SK-N-SH treated with all-trans-retinoic acid at 6 μM for 48 hours (cell line): ENCODE data around the gene KCNIP4.

Source experiments
- BACH2 ChIP-seq: fragments of 250-450 bp; sonication (Bioruptor Pico); IDR thresholded peaks from 2 replicates; pipeline ENCODE4 v1.9.0; 2021; ENCODE audit warnings: mild to moderate bottlenecking, borderline replicate concordance
- CSDC2 ChIP-seq: fragments of 250-450 bp; sonication (Bioruptor Pico); IDR thresholded peaks from 2 replicates; pipeline ENCODE4 v1.5.0; 2020; ENCODE audit warnings: mild to moderate bottlenecking, moderate library complexity
- TOX ChIP-seq: fragments of 250-450 bp; sonication (Bioruptor Pico); IDR thresholded peaks from 2 replicates; pipeline ENCODE4 v1.8.0; 2021; ENCODE audit warnings: mild to moderate bottlenecking, moderate library complexity, borderline replicate concordance
- ZC3H10 ChIP-seq: fragments of 250-450 bp; sonication (Bioruptor Pico); IDR thresholded peaks from 2 replicates; pipeline ENCODE4 v1.5.1; 2021; ENCODE audit warnings: mild to moderate bottlenecking, moderate library complexity

DNA sequence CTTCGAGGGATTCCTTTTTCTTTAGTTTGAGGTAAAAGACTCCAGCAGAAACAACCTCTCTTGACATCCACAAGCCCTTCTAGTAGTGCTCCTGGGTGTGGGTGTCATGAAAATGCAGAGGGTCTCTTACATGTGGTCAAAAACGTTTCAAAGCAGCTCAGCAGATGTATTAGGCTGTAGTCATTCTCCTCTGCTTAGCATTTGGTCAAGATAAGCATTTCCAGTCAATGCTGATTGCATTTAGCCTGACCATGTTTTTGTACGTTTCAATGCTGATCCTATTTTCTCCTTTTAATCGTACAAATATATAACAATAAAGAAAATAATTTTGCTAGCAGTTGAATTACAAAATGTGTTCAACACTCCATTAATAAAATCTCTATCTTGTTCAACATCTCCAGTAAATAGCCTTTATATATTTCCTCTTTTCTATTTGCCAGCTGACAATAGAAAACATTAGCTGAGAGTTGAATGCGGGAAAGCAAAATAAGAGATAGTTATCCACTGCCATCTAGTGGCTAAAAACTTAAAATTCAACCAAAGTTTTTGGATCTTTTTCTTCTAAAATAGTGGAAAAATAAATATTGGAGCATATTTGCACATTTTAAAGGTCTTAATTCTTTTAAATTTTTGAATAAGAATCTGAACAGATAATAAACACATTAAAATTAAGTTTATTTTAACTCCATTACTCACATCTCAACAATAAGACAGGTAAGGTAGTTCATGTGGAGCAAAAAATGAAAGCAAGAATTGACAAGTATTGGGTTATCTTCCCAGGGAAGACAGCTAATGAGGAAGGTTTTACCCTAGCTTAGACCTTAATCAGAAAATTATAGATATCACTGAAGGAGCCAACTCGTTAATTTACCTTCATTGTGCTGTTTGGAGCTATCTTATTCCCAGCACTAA, 1263.5 kb downstream of the KCNIP4 start:
- TF ChIP-seq BACH2 (CRISPR knock-in tag) (no peak), ZC3H10 (CRISPR knock-in tag) (no peak), CSDC2 (CRISPR knock-in tag) (no peak), TOX (no peak)
